NCI-H1694 (cell line): ENCODE data around the gene SYNJ2BP.
"Not testable (repeated sequence)": the region's sequence is repeated elsewhere in the genome, so short reads cannot be mapped to it uniquely, and the experiment has no call there.

Source experiments
- DNase-seq: peaks from one replicate; lab custom pipeline; 2025; lab: John Stamatoyannopoulos, UW

The SYNJ2BP gene, protein sequence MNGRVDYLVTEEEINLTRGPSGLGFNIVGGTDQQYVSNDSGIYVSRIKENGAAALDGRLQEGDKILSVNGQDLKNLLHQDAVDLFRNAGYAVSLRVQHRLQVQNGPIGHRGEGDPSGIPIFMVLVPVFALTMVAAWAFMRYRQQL

DNA sequence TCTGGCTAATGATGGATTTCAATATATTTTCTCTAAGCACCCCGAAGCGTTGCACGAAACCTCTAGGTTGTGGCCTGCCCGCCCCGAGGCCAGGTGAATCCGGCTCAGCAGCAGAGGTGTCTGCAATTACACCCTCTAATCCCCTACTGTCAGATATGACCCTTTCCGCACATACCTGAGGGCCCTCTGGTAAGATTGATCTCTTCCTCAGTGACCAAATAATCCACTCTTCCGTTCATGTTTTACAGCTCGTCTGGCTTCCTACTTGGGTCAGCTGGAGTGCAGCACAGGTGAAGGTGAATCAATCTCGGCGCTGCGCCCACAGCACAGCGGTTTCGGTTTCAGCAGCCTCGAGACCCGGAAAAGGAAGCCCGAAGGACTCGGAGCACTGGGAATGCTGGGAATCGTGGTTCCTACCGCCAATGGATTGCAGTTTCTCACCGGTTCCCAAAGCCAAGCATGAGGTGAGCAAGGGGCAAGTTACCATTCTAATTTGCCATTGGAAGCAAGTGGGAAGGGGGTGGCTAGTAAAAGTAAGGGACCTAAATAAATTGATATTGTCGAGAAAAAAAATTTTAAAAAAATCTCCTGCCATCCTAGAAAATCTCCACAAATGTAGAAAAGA lies at the start of gene SYNJ2BP:
Gene SYNJ2BP (minus strand): TSS at position 366 of the 625 bp plus-strand sequence. CDS start 127 bp downstream, at position 239.
- peak; percentile 85 for DNase-seq

DNA sequence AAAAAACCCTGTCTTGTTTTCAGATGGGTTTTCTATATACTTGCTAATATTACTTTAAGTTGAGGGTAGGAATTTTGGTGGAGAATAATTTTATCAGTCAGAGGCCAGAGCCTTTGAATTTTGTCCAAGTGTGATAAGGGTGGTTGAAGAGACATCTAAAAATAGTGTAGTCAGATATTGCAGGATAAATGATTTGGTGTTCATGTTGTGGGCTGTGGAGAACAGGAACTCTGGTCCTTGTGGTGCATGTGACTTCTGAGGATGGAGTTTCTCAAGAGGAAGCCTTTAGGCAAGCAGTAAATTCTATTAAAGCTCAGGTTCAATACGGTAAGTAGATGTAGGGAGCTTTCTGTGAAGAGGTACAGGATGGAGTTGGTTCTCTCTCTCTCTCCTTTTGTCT lies 37.8 kb upstream of the SYNJ2BP start:
- DNase-seq, result no peak

DNA sequence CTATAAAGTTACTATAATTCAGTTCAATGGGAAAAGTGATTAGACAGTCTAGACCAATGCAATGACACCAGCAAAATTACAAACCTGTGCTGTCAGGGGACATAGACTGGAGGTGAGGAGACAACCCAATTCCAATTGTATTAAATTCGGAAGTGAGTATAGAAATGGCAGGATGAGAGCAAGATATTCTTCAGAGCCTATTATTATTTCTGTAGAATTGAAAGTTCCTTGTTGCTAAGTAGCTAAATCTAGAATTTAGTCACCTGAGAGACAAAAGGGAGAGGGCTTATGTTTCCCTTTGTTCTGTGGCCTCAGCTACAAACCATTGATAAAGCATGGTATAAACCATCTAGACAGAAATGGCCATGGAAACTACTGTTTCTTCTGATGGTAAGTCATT lies 35.0 kb upstream of the SYNJ2BP start, which contains the start of gene ADAM21:
Gene ADAM21 (plus strand): TSS at position 301 of the 400 bp plus-strand sequence. CDS start 5,326 bp downstream, outside the sequence.
- DNase-seq, result no peak

DNA sequence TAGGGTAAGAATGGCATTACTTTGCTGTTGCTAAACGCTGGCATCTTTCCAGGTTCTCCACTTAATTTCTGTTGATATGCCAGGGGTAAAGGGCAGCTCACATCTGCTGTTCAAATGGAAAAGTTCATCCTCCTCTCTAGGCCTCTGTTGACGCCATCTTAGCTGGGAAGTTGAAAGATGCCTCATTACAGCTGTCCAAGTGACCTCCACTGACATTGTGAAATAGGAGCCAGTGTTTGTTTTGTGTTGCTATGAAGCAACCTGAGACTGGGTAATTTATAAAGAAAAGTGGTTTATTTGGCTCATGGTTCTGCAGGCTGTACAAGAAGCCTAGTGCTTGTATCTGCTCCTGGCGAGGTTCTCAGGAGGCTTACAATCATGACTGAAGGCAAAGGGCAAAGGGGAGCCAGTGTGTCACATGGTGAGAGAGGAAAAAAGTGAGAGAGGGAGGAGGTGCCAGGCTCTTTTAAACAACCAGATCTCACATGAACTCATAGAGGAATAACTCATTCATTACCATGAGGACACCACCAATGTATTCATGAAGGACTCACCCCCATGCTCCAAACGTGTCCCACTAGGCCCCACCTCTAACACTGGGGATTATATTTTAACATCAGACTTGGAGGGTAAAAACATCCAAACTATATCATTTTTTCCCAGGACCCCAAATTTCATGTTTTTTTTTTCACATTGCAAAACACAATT lies 31.9 kb upstream of the SYNJ2BP start:
- DNase-seq, result no peak

DNA sequence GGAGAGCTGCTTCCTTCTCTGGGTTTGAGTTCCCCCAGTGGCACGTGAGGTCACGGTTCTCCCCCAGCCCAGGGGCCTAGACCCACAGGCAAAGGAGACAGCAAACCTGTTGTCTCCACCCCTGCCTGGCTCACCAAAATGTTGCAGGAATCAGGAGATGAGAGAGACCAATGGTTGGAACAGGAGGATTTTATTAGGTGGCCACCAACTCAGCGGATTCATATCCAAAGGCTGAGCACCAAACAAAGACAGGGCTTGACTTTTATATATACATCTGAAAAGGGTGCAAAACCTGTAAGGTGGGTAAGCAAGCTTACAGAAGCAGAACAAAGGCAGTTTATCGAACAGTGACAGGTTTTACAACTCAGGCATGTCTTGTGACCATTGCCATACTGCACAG lies 25.9 kb upstream of the SYNJ2BP start:
- DNase-seq, result no peak

DNA sequence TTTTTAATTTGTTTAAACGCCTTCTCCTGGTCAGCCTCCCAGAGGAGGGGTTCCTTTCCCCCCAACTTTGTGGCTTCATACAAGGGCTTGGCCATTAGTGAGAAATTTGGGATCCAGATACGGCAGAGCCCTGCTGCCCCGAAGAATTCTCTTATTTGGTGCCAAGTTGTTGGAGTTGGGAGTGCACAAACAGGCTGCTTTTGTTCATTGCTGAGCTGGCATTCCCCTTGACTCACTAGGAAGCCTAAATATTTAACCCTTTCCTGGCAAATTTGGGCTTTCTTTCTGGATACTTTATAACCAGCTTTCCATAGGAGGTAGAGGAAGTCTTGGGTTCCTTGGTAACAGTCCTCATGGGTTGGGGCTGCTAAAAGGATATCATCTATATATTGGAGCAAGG lies 24.8 kb upstream of the SYNJ2BP start:
- no peak for DNase-seq

DNA sequence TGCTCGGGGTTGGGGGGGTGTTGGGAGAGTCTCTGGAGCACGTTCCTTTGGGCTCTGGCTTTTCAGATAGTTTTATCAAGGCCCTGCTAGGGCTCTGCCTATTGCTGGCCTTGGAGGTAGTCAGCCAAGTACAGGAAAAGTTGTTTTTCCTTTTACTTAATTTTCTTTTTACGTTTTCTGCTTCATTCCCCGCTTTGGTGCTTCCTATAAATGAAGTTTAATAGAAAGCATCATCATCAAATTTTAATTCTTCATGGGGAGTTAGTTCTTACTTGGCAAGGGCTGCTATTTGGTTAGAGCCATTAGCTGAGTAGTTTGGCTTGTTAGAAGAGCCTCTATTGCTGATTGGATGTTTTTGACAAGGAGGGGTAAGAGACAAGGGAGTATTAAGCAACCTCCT lies 20.0 kb upstream of the SYNJ2BP start:
- DNase-seq, result no peak

DNA sequence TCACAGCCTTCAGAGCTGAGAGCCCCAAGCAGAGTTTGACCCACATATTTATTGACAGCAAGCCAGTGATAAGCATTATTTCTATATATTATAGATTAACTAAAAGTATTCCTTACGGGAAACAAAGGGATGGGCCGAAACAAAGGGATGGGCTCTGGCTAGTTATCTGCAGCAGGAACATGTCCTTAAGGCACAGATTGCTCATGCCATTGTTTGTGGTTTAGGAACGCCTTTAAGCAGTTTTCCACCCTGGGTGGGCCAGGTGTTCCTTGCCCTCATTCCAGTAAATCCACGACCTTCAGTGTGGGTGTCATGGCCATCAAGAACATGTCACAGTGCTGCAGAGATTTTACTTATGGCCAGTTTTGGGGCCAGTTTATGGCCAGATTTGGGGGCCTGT lies 9.7 kb upstream of the SYNJ2BP start:
- not testable (repeated sequence) for DNase-seq

DNA sequence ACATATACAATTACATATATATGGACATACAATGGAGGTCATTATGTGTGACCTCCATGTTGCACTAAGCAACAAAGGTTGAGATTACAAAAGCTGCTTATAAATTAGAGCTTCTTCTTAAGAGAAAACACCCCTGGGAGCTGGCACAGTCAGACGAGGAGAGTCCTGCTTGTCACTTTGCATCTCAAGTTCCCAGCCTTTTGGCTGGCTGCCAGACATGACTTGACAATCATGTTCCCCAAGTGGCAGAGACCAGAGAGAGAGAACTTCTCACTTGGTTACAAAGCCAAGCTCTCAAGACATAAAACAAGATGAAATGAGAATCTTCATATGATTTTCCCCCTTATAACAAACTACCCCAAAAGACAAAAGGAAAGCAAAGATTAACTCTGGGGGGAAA lies 8.5 kb upstream of the SYNJ2BP start:
- DNase-seq, result no peak

DNA sequence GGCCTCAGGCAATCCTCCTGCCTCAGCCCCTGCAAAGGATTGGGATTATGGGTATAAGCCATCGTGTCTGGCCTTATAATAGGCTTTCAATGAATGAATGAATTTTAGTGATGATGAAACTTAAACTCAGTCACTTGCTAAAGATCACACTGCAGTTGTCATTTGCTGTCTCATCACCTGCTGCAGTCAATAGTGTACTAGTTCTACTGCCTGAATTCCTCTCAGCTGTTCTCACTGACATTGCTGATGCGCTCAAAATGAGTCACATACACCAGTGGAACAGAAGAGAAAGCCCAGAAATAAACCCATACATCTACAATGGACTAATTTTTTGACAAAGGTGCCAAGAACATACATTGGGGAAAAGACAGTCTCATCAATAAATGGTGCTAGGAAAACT lies 5.6 kb upstream of the SYNJ2BP start:
- DNase-seq, result no peak

DNA sequence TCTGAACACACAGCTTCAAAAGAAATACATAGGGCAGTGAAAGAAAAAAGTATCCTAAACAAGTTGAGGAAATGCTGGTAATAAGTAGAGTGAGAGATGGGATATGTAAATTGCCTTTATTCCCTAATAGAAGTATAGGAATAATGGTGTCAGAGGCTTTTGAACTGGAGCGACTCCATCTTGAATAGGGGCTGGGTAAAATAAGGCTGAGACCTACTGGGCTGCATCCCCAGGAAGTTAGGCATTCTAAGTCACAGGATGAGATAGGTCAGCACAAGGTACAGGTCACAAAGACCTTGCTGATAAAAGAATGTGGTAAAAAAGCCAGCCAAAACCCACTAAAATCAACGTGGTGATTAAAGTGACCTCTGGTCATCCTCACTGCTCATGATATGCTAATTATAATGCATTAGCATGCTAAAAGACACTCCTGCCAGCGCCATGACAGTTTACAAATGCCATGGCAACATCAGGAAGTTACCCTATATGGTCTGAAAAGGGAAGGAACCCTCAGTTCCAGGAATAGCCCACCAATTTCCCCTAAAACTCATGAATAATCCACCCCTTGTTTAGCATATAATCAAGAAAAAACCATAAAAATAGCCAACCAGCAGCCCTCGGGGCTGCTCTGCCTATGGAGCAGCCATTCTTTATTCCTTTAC lies 2.5 kb upstream of the SYNJ2BP start:
- DNase-seq, result not testable (repeated sequence)

DNA sequence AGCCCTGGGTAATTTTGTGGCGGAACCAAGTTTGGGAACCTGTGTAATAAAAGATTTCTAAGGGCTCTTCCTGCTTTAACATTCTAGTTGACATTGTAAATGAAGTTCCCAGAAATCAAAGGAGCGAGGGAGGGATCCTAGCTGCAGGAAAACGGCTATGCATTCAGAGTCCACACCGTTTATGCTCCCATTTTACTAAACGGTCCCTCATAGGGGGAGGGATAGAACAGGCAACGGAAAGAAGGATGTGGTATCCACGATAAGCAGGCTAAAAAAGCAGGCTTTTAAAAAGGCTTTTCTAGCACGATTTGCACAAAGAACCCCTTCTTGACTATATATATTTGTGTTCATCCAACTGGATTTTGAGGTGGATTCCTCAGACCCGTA lies 559 bp downstream of the SYNJ2BP start:
- DNase-seq, result no peak

DNA sequence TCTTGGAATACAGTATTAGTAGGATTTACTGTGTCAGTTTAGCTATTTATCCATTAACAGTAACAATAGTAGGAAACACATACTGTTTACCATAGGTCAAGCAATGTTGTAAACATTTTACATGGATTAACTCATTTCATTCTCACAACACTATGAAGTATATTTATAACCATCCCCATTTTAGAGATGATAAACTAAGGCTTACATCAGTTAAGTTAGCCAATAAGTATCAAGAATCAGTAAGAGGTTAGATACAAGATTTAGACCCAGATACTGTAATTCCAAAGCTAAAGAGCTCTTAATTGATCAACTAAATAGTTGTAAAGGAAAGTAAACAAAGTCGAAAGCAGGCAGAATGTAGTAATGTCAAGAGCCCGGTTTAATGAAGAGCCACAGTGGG lies 1.1 kb downstream of the SYNJ2BP start:
- no peak for DNase-seq

DNA sequence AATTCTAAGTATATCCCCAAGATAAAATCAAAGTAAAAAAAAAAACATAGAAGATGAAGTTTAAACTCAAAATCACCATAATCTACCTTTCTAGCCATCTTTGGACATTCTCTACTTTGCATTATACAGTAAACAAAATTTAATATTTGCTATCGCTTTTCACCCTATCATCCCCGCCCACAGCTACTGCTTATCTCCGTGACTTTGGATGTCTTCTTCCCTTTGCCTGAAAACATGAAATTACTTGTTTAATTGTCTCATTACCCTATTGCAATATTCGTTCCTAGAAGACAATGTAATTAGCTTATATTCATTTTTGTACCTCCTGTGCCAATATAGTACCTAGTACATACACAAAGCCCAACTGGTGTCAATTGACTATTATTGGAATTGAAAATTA lies 9.3 kb downstream of the SYNJ2BP start:
- DNase-seq, result no peak

DNA sequence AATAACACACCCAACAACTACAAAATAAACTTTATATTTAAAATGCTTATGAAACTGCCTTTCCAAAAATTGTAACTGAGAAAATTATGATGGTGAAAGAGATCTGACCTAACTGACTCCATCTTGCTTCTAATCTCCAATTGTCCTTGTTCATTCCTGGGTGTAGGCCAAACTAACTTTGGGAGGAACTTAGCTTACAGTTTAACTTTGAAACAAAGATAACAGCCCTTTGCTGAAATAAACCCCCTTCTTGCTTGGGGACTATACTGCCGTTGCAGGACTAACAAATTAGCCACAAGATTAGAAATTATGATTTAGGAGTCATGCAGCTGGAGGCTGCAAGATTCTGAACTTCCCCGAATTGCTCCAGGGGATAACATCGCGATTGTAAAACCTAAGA lies 10.7 kb downstream of the SYNJ2BP start:
- DNase-seq, result not testable (repeated sequence)

DNA sequence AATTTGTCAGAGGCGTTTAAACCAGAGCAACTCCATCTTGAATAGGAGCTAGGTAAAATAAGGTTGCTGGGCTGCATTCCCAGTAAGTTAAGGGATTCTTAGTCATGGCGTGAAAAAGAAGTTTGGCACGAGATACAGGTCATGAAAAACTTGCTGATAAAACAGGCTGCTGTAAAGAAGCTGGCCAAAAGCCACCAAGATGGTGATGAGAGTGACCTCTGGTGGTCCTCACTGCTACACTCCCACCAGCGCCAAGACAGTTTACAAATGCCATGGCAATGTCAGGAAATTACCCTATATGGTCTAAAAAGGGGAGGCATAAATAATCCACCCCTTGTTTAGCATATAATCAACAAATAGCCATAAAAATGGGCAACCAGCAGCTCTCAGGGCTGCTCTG lies 13.6 kb downstream of the SYNJ2BP start:
- DNase-seq, result not testable (repeated sequence)

DNA sequence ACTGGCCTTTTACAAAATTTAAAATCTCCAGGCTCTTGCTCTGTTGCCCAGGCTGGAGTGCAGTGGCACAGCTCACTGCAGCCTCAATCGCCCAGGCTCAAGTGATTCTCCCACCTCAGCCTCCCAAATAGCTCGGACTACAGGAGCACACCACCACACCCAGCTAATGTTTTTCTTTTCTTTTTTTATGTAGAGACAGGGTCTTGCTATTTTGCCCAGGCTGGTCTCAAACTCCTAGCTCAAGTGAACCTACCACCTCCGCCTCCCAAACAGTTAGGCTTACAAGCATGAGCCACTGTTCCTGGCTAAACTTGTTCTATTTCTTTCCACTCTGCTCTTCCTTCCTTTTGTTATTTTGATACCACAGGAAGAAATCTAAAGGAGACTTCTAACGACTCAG lies 15.2 kb downstream of the SYNJ2BP start:
- DNase-seq, result no peak

DNA sequence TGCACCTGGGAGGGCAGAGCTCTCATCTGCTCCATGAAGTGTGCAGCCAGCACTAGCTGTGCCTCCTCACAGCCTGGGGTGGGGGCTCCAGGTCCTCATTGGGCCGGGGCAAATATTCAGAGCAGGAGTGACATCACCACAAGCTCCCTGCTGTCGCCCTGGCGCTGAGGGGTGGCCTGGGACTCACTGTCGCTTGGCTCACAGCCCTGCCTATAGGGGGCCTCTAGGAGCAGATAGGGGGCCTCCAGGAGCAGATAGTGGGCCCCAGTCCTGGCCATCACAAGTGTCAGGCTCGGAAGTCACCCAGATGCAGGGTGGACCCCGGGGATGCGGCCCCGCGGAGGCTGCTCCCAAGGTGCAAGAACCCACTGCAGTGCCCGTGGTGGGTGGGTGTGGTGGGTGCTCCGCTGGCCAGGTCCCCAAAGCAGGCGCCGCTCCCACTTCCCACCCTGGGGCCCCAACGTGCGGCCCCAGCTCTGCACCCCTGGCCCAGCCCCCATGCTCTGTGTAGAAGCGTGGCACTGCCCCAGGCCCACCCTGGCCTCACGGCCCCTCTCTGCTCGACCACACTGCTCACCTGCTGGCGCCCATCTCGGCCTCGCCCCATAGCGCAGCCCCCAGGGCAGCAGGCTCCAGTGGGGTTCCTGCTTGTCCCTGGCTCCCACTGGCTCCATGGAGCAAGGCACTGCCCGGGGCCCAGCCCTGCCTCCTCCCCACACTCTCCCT lies 18.0 kb downstream of the SYNJ2BP start:
- no peak for DNase-seq

DNA sequence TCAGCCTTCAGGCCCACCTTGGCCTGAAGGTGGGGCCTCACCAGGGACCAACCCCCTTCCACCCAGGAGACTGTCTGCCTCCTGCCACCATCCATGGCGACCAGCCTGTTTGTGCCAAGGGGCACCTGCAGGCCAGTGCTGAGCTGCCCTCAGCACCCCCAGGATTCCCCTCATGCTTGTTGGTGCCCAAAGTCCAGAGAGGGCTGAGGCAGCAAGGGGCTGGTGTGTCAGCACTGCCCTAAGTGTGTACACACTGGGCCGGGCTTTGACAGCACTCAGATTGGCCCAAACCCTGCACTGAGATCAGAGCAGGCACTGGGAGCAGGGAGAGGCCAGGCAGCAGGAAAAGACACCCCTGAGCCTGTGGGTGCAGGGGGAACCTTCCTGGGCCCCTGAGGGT lies 18.6 kb downstream of the SYNJ2BP start:
- DNase-seq, result no peak

DNA sequence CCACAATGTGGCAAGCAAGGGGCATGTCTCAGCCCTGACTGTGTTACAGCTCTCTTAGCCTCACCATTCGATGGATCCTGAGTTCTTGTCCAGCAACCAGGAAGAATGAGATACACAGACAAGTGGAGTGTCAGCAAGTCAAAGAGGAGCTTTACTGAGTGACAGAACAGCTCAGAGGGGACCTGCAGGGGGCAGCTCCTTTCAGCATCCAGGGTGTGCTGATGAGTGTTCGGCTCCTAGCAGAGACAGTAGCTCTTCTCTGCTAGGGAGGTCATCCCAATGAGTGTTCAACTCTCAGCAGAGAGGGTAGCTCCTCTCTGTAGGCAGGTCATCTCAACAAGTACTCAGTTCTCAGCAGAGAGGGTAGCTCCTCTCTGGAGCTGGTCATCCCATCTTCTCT lies 19.1 kb downstream of the SYNJ2BP start:
- no peak for DNase-seq

DNA sequence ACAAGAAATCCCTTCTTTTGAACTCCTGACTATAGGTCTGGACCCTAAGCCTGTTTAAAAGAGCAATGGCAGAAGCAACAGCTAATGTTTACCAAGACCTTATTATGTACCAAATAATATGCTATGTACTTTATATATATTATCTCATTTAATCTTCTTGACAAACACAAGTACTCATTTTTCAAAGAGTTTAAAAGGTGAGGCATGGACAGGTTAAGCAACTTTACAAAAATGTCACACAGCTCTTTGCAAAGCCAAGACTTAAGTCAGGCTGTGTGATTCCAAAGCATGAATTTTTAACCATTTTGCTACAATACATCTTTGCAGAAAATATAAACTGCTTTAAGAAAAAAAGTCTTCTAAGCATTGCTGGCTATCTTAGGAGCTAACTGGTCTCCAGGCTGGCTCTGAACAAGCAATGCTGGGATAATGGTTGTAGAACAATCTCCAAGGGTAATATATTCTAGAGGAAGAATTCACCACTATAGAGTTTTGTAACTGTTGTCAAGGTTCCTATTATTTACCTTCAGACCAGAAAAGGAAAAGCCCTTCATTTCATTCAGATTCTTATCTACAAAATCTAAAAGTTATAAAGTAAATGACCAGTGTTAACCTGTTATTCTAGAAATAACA lies 22.1 kb downstream of the SYNJ2BP start:
- DNase-seq, result no peak

DNA sequence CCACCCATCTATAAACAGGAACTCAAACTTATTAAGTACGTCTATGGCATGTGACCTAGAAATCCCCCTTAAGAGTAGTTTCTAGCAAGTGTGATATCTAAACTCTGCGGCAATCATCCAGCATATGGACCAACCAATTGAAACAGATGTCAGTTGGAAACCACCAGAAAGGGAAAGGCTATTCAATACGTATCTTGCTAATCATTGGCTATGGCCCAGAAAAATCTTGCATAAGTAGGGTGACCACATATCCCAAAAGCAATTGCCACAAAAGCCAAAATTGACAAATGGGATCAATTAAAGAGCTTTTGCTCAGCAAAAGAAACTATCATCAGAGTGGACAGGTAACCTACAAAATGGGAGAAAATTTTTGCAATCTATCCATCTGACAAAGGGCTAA lies 24.2 kb downstream of the SYNJ2BP start:
- no peak for DNase-seq
